OCI-LY3 (cell line): Measurements from ENCODE around the gene MAB21L4.

Source experiments
- H2AFZ ChIP-seq: fragments of 200-600, 300-600 bp; shearing (Covaris generic); 2 replicates; pipeline ENCODE4 v1.6.0; 2014; ENCODE audit warnings: antibody characterized with exemption, low read depth, low read length
- H3K27ac ChIP-seq: fragments of 200-600, 300-600 bp; sonication (generic); 2 replicates; pipeline ENCODE4 v1.5.1; 2014; ENCODE audit warnings: mild to moderate bottlenecking, low read length, moderate library complexity, mixed read lengths
- H3K27me3 ChIP-seq: fragments of 200-600, 300-600 bp; sonication (generic); 2 replicates; pipeline ENCODE4 v1.6.1; 2014; ENCODE audit warnings: low read depth, low read length, mixed read lengths
- H3K36me3 ChIP-seq: fragments of 200-600, 300-600 bp; sonication (generic); replicated peaks from 2 replicates; pipeline ENCODE3; 2014; ENCODE audit warnings: low read depth, low read length, mixed read lengths
- H3K4me1 ChIP-seq: fragments of 300-600, 200-600 bp; sonication (generic); 2 replicates; pipeline ENCODE4 v1.6.1; 2014; ENCODE audit warnings: low read length, mixed read lengths
- H3K4me2 ChIP-seq: fragments of 200-600, 300-600 bp; sonication (generic); 2 replicates; pipeline ENCODE4 v1.6.1; 2014; ENCODE audit warnings: low read length, mixed read lengths
- H3K4me3 ChIP-seq: fragments of 300-600, 200-600 bp; sonication (generic); 2 replicates; pipeline ENCODE4 v1.5.1; 2014; ENCODE audit warnings: antibody characterized with exemption, mild to moderate bottlenecking, low read length, moderate library complexity
- H3K79me2 ChIP-seq: fragments of 300-600, 200-600 bp; shearing (Covaris generic); 2 replicates; pipeline ENCODE4 v1.6.1; 2014; ENCODE audit warnings: mild to moderate bottlenecking, low read length, mixed read lengths
- H3K9ac ChIP-seq: fragments of 300-600, 200-600 bp; shearing (Covaris generic); 2 replicates; pipeline ENCODE4 v1.6.0; 2014; ENCODE audit warnings: mild to moderate bottlenecking, low read length, moderate library complexity
- H3K9me3 ChIP-seq: fragments of 200-600, 300-600 bp; shearing (Covaris generic); 2 replicates; pipeline ENCODE4 v1.6.1; 2014; ENCODE audit warnings: low read length, mixed read lengths; ENCODE audit not compliant: insufficient read depth
- H4K20me1 ChIP-seq: fragments of 200-600, 300-600 bp; sonication (generic); 2 replicates; pipeline ENCODE4 v1.6.1; 2016; ENCODE audit warnings: low read length, mixed read lengths; ENCODE audit not compliant: insufficient read depth
- CTCF ChIP-seq: fragments of 200-600, 300-600 bp; sonication (generic); IDR thresholded peaks from 2 replicates; pipeline ENCODE4 v1.5.1; 2014; ENCODE audit warnings: antibody characterized with exemption, low read length, low read depth
- EZH2phosphoT487 ChIP-seq: fragments of 200-600 bp; shearing (Covaris generic); IDR thresholded peaks from 2 replicates; pipeline ENCODE4 v1.6.1; 2018; ENCODE audit warnings: antibody characterized with exemption, mixed run types, low read depth

Gene MAB21L4

GRCh38 chr2:240932001-240932723 lies 36.2 kb upstream of the MAB21L4 start:
- no peak for TF ChIP-seq EZH2phosphoT487
- Histone ChIP-seq H3K9ac (no peak overlapping the region), H3K4me3 (no peak overlapping the region), H3K27ac (no peak overlapping the region), H2AFZ (no peak overlapping the region), H3K36me3 (no peaks in the 10 kb centered on the region), H3K4me1 (no peaks in the 10 kb centered on the region), H3K4me2 (no peak overlapping the region), H3K79me2 (no peaks in the 10 kb centered on the region), H4K20me1 (no peaks in the 10 kb centered on the region), H3K27me3 (no peaks in the 10 kb centered on the region), H3K9me3 (no peaks in the 10 kb centered on the region)

GRCh38 chr2:240931319-240931949 lies 35.5 kb upstream of the MAB21L4 start:
- no peaks in the 10 kb centered on the region for H3K9me3 ChIP-seq
- no peak overlapping the region for H3K4me3 ChIP-seq
- H3K36me3 ChIP-seq: no peaks in the 10 kb centered on the region
- H3K4me2 ChIP-seq: no peak overlapping the region
- no peak overlapping the region for H3K27ac ChIP-seq
- no peak overlapping the region for H3K9ac ChIP-seq
- no peaks in the 10 kb centered on the region for H3K4me1 ChIP-seq
- H2AFZ ChIP-seq: no peak overlapping the region
- TF ChIP-seq CTCF: no peak
- TF ChIP-seq EZH2phosphoT487: no peak
- no peaks in the 10 kb centered on the region for H3K79me2 ChIP-seq
- no peaks in the 10 kb centered on the region for H3K27me3 ChIP-seq
- no peaks in the 10 kb centered on the region for H4K20me1 ChIP-seq

GRCh38 chr2:240930631-240931318 lies 34.8 kb upstream of the MAB21L4 start:
- Histone ChIP-seq H3K27ac (no peak overlapping the region), H3K4me1 (no peaks in the 10 kb centered on the region), H3K36me3 (no peaks in the 10 kb centered on the region)

GRCh38 chr2:240930096-240930630 lies 34.2 kb upstream of the MAB21L4 start:
- Histone ChIP-seq H3K79me2 (no peaks in the 10 kb centered on the region), H3K9me3 (no peaks in the 10 kb centered on the region), H3K4me3 (no peak overlapping the region), H3K4me1 (no peaks in the 10 kb centered on the region), H3K27ac (no peak overlapping the region), H3K36me3 (no peaks in the 10 kb centered on the region), H4K20me1 (no peaks in the 10 kb centered on the region), H3K4me2 (no peak overlapping the region), H3K27me3 (no peaks in the 10 kb centered on the region), H2AFZ (no peak overlapping the region), H3K9ac (no peak overlapping the region)
- TF ChIP-seq CTCF (no peak), EZH2phosphoT487 (no peak)

More at GRCh38 chr2:240930631-240931318, 34.8 kb upstream of the MAB21L4 start:
- no peak for TF ChIP-seq EZH2phosphoT487
- TF ChIP-seq CTCF: no peak
- Histone ChIP-seq H3K27me3 (no peaks in the 10 kb centered on the region), H3K79me2 (no peaks in the 10 kb centered on the region), H3K9ac (no peak overlapping the region), H2AFZ (no peak overlapping the region), H3K4me2 (no peak overlapping the region), H3K9me3 (no peaks in the 10 kb centered on the region), H4K20me1 (no peaks in the 10 kb centered on the region), H3K4me3 (no peak overlapping the region)
